ENCODE data around the gene RNU1-3.
"Not testable (repeated sequence)": the region's sequence is repeated elsewhere in the genome, so short reads cannot be mapped to it uniquely, and the experiment has no call there.

GRCh38 chr1:16687132-16687800, 20.5 kb upstream of the RNU1-3 start:
- not testable (repeated sequence) for TF ChIP-seq POLR2A, CTCF (IDR thresholded peaks at IDR 0.05)
